Mucosa of descending colon (tissue), 3 donors: ENCODE results near the gene CDS2. TPM values are rescaled to one million over a fixed set of nuclear protein-coding genes. Genes with fewer than 3 reads are reported as not detected.

Experiments
- ATAC-seq: fragments of 200-7000 bp; cut with Tn5 transposase; one replicate; pipeline ENCODE4 v1.9.1; 2020; ENCODE audit warnings: mild to moderate bottlenecking, moderate library complexity
- DNase-seq, 3 donors: peaks; one replicate each; pipeline ENCODE4 v3.0.0-alpha.2; 2020
- H3K36me3 ChIP-seq: fragments of 200-600 bp; one replicate; pipeline ENCODE4 v1.8.0; 2021; ENCODE audit warnings: low read depth, mild to moderate bottlenecking
- H3K4me1 ChIP-seq: fragments of 200-600 bp; one replicate; pipeline ENCODE4 v1.8.0; 2021; ENCODE audit warnings: low read depth, mild to moderate bottlenecking
- H3K4me3 ChIP-seq: fragments of 200-600 bp; one replicate; pipeline ENCODE4 v1.8.0; 2021; ENCODE audit warnings: mild to moderate bottlenecking
- H3K9me3 ChIP-seq: fragments of 200-600 bp; one replicate; pipeline ENCODE4 v1.8.0; 2021; ENCODE audit warnings: mild to moderate bottlenecking
- intact Hi-C, 2 donors: fragments of 100-400 bp; cut with DNase I in 1 of 2; cut with micrococcal nuclease in 1 of 2; formaldehyde crosslinking; loops; one replicate each; pipeline versions ENCODE4 v1.11.0 to v1.11.1; 2022; cut with DNase I, micrococcal nuclease
- total RNA-seq, 3 donors: library from RNA; stranded (reverse); fragmentation: NEBNext Ultra II Directional in 2 of 3; extraction: Animal tissue kit (Norgen Biotek cat#: 25700) in 2 of 3; gene quantifications; one replicate each; pipeline versions ENCODE4 v1.2.1 to v1.2.4, GENCODE V29; 2021 to 2023
- TF ChIP-seq, protein P1 (sequence below): fragments of 200-600 bp; IDR thresholded peaks from one replicate; pipeline ENCODE4 v1.8.0; 2022; ENCODE audit warnings: antibody characterized with exemption, mild to moderate bottlenecking
- donor health status: DM: no; HTN: no; CAD: no; lungs with moderate emphysema.
- donor health status: DM: no; HTN: no; CAD: no.
- donor health status: DM: no; HTN: yes; CAD: no.

CDS2 gene
- total RNA-seq, 3 donors from 2014 or later, result 37.9 to 59.5 (median 39.6) TPM

DNA sequence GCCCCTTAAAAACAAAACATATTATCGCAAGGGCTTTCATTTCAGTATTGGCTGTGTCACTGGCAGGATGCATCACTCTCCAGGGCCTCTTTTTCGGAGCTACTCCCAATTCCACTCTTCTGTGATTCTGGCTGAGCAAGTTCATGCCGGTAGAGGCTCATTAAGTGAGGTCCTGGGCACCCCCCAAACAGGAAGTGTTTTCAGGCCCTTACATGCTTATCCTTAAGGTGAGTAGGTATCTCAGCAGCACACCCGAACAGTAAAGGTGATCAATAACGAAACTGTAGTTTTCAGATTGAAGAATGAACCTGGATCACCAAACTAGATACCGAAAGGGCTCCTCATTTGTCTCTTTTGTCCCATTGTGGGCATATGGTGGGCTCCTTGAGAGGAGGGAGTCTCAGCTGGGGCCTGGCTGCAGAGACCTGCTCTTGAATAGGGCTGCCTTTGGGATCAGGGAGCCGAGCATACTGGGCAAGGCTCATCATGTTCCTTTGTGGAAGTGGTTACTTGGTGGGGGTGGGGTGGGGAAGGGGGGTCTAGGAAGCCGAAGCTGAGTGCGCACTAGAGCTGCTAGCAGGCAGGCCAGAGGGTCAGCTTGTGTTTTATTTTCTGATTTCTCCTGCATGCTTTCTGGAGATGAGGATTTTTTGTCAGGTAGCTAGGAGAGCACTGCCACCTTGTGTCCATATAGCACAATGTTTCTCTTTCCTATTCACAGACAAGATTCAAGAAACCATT lies 65.2 kb downstream of the CDS2 start:
- intact Hi-C loops, result loop anchor here (5.0 kb wide), 1 partner anchor 65 kb away; the partner anchor contains the start of gene CDS2 (in 2 of the 2)
- ATAC-seq (peak; percentile 88), DNase-seq (peak in 1 of 3 donors; percentile 67)

DNA sequence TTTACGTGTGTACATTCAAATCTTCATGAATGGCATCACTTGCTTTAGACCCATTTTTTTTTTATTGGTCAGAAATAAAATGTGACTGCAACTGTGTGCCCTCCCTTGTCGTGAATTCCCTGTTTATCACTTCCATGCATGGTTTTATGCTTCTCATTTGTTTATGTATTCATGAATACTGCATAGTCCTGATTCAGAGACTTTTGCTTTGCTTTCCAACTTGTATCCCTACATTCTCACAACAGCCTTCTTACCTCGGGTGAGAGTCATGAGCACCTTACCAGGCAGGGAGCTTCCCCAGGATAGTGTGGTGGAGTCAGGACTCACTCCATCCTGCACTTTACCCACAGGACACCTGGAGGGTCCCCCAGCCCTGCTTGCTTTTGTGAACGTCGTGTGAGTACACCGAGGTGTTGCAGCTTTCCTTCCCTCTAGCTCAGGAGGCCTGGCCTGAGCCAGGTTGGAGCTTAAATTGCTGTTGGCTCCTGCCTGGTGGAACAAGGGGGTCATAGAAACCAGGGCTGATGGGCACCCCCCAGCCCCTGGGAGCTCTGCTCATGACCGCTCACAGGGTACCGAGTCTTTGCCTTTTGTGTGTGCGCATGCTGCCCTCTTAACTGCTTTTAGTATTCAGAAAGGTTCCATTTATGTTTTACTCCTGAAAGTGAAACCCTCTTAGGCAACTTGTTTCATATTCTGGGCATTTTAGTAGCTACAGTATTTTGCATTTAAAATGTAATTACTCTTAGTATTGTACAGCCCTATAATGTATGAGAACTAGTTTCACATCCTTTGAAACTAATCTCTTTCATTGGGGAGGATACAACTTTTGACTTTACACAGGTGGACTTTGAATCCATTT lies 66.0 kb downstream of the CDS2 start:
- Histone ChIP-seq H3K4me3 (no peak overlapping the region), H3K9me3 (no peaks in the 10 kb centered on the region), H3K36me3 (no peaks in the 10 kb centered on the region), H3K4me1 (no peaks in the 10 kb centered on the region)
- intact Hi-C loops, result loop anchor here (5.0 kb wide), 1 partner anchor 66 kb away; the partner anchor contains the start of gene CDS2 (in 2 of the 2)
- ATAC-seq (no peak), DNase-seq (no peak)
- TF ChIP-seq, protein P1, sequence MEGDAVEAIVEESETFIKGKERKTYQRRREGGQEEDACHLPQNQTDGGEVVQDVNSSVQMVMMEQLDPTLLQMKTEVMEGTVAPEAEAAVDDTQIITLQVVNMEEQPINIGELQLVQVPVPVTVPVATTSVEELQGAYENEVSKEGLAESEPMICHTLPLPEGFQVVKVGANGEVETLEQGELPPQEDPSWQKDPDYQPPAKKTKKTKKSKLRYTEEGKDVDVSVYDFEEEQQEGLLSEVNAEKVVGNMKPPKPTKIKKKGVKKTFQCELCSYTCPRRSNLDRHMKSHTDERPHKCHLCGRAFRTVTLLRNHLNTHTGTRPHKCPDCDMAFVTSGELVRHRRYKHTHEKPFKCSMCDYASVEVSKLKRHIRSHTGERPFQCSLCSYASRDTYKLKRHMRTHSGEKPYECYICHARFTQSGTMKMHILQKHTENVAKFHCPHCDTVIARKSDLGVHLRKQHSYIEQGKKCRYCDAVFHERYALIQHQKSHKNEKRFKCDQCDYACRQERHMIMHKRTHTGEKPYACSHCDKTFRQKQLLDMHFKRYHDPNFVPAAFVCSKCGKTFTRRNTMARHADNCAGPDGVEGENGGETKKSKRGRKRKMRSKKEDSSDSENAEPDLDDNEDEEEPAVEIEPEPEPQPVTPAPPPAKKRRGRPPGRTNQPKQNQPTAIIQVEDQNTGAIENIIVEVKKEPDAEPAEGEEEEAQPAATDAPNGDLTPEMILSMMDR, result no peak

More for the DNA sequence above, 65.2 kb downstream of the CDS2 start:
- TF ChIP-seq, protein P1, result peak; percentile 40
- H3K4me1 ChIP-seq, result no peaks in the 10 kb centered on the region
- no peaks in the 10 kb centered on the region for H3K36me3 ChIP-seq
- H3K4me3 ChIP-seq, result no peak overlapping the region
- no peaks in the 10 kb centered on the region for H3K9me3 ChIP-seq

DNA sequence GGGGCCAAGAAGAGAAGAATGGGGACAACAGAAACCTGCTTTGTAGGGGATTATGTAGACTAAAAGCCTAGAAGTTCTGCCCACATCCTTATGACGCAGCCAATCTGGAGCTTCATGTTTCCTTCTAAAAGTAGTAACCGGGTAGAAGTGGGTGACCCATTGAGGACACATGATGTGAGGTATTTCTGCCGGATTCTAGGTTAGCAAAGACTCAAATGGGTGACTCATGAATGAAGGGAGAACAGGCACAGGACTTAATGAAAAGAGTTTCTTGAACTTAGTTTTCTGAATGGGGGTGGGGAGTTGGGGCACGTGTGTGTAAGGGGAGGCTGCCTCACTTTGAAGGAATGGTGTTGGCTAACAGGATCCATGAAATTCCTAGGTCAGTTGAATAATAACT lies 68.8 kb downstream of the CDS2 start:
- ATAC-seq (no peak), DNase-seq (no peak)
- intact Hi-C loops, result no loop called here
- H3K9me3 ChIP-seq, result no peaks in the 10 kb centered on the region
- no peaks in the 10 kb centered on the region for H3K4me1 ChIP-seq
- no peak overlapping the region for H3K4me3 ChIP-seq
- TF ChIP-seq, protein P1, result no peak
- H3K36me3 ChIP-seq, result no peaks in the 10 kb centered on the region

DNA sequence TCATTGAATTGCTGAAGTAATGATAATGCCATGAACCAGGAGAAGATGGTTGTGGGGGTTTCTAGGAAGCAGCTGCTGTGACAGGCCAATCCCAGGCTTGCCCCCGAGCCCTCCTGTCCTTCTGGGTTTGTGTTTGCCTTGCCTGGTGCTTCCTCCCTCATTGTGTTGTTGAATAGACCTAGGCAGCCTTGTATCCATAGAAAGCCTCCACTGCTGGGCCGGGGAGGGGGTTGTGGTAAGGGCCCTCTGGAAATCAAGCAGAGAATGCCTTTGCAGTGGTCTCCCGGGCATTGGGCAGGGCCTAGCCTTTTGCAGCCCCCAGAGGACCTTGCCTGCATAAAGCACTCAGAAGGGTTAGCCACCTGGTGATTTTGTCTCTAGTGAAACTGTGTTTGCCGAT lies 69.3 kb downstream of the CDS2 start:
- intact Hi-C loops, result no loop called here
- H3K9me3 ChIP-seq, result no peaks in the 10 kb centered on the region
- H3K36me3 ChIP-seq, result no peaks in the 10 kb centered on the region
- TF ChIP-seq, protein P1, result no peak
- ATAC-seq, result no peak
- no peak overlapping the region for H3K4me3 ChIP-seq
- H3K4me1 ChIP-seq, result no peaks in the 10 kb centered on the region
- no peak for DNase-seq

DNA sequence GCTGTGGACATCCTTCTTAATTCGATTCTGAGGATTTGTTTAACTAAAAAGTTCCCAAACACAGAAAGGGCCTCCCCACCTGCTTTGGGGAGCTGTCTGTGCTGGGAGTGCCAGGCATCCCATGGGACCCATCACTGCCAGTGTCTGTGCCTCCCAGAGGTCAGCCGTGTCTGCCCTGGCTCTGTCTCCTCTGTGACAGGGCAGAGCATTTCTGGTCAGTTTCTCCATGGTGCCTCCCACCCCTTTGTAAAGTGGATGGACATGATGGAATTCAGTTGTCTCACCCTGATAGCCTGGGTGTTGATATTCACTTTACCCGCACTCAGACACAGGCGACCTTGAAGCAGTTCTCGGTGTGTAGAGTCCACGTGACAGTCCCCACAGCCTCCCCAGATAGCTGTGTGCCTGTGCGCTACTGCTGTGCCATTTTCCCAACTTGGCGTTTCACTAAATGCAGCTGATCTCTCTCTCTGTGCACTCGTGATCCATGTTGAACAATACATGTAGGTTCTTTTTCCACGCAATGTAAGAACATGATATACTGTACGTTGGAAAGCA lies 70.5 kb downstream of the CDS2 start:
- Histone ChIP-seq H3K4me3 (no peak overlapping the region), H3K4me1 (no peaks in the 10 kb centered on the region), H3K9me3 (no peaks in the 10 kb centered on the region), H3K36me3 (no peaks in the 10 kb centered on the region)
- TF ChIP-seq, protein P1, result no peak
- ATAC-seq (no peak), DNase-seq (no peak)
- intact Hi-C loops, result no loop called here
